ENCODE data around the gene CDH26.

CDH26 gene

DNA sequence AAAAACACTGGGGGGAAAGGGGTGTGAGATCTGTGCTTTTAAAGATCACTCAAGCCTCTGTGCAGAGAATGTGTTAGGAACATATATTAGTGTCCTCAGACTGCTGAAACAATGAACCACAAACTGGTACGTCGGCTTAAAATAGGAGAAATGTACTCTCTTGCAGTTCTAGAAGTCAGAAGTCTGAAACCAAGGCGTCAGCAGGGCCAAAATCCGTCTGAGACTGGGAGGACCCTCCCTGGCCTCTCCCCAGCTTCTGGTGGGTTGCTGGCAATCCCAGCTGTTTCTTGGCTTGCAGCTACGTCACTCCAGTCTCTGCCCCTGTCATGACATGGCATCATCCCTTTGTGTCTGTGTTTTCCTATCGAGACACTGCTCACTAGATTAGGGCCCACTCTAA is 3.9 kb downstream of the CDH26 start:
- TF ChIP-seq, protein P1, sequence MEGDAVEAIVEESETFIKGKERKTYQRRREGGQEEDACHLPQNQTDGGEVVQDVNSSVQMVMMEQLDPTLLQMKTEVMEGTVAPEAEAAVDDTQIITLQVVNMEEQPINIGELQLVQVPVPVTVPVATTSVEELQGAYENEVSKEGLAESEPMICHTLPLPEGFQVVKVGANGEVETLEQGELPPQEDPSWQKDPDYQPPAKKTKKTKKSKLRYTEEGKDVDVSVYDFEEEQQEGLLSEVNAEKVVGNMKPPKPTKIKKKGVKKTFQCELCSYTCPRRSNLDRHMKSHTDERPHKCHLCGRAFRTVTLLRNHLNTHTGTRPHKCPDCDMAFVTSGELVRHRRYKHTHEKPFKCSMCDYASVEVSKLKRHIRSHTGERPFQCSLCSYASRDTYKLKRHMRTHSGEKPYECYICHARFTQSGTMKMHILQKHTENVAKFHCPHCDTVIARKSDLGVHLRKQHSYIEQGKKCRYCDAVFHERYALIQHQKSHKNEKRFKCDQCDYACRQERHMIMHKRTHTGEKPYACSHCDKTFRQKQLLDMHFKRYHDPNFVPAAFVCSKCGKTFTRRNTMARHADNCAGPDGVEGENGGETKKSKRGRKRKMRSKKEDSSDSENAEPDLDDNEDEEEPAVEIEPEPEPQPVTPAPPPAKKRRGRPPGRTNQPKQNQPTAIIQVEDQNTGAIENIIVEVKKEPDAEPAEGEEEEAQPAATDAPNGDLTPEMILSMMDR (conservative IDR thresholded peaks at IDR 0.05; ENCODE audit: low read length), result no peak

DNA sequence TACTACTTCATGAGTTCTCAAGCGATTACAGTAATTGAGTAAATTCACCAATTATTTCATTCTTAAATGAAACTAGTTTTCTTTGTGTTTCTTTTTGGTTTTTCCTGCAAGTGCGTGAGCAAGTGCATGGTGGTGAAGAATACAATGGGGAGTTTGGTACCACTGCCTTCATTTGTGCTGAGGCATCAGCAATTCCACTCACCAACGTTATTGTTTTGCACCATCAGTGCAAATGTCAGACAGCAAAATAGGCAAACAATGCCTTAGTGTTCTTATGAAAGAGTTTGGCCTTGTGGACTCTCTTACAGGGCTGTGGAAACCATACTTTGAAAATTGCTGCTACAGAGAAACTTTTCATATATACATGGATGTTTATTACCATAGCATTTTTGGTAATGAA is 8.2 kb downstream of the CDH26 start:
- DNase-seq (ENCODE audit: low read depth), result no peak
- no peak overlapping the region for H3K4me3 ChIP-seq (ENCODE audit: low read length)
- TF ChIP-seq, protein P1 (conservative IDR thresholded peaks at IDR 0.05; ENCODE audit: low read length), result no peak

More for the DNA sequence above, 3.9 kb downstream of the CDH26 start:
- no peak for DNase-seq (ENCODE audit: low read depth)
- H3K4me3 ChIP-seq (ENCODE audit: low read length), result no peak overlapping the region

DNA sequence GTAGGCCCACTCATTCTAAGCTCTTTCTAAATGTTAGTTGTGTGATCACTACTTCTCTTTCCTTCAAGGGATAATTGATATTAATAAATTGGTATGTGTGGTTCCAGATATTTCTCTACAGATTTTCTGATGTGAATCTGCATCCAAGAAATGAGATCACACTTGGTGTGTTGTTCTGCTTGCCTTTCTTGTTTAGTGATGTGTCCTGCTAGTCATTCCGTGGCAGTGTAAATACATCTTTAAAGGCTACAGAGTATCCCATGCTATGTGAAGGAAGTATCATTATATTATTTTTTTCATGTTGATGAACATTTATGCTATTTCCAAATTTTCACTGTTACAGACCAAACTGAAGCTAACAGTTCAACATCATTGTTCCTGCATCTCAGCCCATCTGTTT is 13.2 kb downstream of the CDH26 start:
- TF ChIP-seq, protein P1 (conservative IDR thresholded peaks at IDR 0.05; ENCODE audit: low read length), result no peak
- DNase-seq (ENCODE audit: low read depth), result no peak
- no peak overlapping the region for H3K4me3 ChIP-seq (ENCODE audit: low read length)

DNA sequence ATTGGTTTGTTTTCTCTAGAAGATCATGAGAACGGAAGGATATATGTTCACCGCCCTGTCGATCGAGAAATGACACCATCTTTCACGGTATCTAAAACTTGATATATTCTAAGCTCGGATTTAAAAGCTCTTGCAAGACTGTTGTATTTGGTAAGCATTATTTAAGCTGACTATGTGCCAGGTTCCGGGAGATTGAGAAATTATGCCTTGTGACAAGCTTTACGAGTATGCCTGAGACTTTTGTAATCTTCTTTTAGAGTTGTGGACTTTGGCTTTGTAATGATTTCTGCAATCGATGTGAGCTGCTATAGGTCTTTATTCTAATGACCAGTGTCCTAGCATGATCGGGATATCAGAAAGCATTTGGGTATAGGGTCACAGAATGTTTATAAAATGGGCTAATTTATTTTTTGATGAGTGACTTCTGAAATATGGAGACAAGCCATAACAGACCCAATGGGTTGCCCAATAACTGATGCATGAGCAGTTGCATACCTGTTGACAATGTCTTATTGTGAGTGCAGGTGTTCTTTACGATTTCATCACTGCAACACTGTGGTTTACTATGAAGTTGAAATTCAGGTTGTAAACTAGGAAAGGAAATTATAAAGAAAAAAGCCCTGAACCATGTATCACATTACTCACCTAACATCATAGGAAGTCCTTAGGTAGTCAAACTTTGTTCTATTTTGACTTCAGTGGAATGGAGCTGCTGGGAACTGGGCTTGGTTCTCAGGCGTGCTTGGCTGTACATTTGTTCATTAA is 14.0 kb downstream of the CDH26 start:
- no peak overlapping the region for H3K4me3 ChIP-seq (ENCODE audit: low read length)
- TF ChIP-seq, protein P1 (conservative IDR thresholded peaks at IDR 0.05; ENCODE audit: low read length), result no peak
- DNase-seq (ENCODE audit: low read depth), result no peak

DNA sequence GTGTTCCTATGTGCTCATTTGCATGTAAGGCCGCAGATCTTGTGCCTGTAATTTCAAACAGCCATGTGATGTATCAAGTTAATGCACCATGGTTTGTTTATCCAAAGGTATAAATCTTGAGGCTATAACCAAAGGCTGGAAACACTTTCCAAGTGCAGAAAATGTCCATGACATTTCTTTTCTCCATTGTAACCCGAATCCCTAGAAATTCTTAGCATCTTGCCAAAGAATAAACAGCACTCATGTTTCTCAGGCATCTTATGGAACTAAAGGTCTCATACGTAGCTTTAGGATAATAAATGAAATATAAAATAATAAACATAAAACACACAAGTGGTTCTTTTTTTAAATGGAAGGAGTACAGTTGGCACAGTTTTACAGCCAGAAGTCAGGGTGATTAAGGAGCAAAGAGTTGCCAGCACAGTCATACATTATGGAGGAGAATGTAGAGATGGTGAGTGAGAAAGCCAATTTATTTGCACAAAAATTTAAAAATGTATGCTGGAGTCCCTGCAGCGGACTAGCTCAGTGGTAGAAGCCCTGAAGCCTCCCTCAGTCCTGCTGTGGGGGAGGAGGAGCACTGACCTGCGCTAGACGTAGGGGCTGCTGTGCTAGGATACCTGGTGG is 18.0 kb downstream of the CDH26 start:
- no peak overlapping the region for H3K4me3 ChIP-seq (ENCODE audit: low read length)
- TF ChIP-seq, protein P1 (conservative IDR thresholded peaks at IDR 0.05; ENCODE audit: low read length), result no peak
- no peak for DNase-seq (ENCODE audit: low read depth)

DNA sequence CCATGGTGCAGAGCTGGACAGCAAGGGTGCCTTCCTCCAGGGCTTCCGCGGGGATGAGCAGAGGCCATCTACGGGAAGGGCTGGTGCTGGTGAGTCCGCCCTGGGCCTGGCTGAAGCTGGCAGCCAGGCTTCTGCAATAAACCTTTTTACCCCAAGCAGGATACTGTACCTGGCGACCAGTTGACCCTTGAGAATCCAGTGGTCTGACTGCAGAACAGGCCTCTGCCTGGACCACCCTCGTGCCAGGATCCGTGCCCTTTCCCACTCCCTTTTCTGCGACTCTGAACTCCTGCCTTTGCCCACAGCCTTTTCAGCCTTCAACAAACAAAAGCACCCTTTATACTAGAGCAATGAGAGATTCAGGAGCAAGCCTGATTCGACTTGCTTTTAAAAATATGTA is 18.9 kb downstream of the CDH26 start:
- TF ChIP-seq, protein P1 (conservative IDR thresholded peaks at IDR 0.05; ENCODE audit: low read length), result no peak
- no peak overlapping the region for H3K4me3 ChIP-seq (ENCODE audit: low read length)
- DNase-seq (ENCODE audit: low read depth), result no peak

DNA sequence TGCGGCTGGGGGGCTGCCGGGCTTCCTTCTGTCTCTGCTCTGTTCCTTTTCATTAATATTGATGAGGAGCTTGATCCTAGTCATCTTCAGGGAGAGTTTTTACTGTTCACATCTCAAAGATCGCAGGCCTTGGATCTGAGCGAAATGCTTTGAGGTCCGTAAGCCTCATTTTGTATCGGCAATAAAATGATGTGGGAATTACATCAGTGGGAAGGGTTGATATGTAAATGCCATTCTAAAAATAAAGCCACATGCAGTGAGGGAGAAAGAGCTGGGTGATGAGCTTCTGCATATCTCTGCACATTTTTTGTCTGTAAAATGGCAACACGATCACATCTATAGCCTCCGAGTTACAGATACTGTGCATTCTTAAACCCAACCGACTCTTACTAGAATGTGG is 24.9 kb downstream of the CDH26 start:
- no peak for DNase-seq (ENCODE audit: low read depth)

More for the DNA sequence above, 24.9 kb downstream of the CDH26 start:
- no peak overlapping the region for H3K4me3 ChIP-seq (ENCODE audit: low read length)
- TF ChIP-seq, protein P1 (conservative IDR thresholded peaks at IDR 0.05; ENCODE audit: low read length), result no peak
